GM15510 (cell line): ENCODE data around the gene SCP2.
A peak's percentile ranks its signal among the peaks of the same experiment; 100 is the strongest.

Source experiments
- POLR2A ChIP-seq: IDR thresholded peaks from 3 replicates; pipeline ENCODE4 v1.6.1; 2011; ENCODE audit warnings: borderline replicate concordance; ENCODE audit not compliant: insufficient read length; ENCODE audit errors: extremely low read depth

The SCP2 gene, protein sequence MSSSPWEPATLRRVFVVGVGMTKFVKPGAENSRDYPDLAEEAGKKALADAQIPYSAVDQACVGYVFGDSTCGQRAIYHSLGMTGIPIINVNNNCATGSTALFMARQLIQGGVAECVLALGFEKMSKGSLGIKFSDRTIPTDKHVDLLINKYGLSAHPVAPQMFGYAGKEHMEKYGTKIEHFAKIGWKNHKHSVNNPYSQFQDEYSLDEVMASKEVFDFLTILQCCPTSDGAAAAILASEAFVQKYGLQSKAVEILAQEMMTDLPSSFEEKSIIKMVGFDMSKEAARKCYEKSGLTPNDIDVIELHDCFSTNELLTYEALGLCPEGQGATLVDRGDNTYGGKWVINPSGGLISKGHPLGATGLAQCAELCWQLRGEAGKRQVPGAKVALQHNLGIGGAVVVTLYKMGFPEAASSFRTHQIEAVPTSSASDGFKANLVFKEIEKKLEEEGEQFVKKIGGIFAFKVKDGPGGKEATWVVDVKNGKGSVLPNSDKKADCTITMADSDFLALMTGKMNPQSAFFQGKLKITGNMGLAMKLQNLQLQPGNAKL

GRCh38 chr1:52927212-52928014, at the start of gene SCP2:
TSS of gene SCP2 (plus strand) at chr1:52927276. CDS start at chr1:52927397, 121 bp downstream.
- TF ChIP-seq POLR2A, result peak; percentile 68

GRCh38 chr1:52877554-52877953, 49.5 kb upstream of the SCP2 start:
- no peak for TF ChIP-seq POLR2A

DNA sequence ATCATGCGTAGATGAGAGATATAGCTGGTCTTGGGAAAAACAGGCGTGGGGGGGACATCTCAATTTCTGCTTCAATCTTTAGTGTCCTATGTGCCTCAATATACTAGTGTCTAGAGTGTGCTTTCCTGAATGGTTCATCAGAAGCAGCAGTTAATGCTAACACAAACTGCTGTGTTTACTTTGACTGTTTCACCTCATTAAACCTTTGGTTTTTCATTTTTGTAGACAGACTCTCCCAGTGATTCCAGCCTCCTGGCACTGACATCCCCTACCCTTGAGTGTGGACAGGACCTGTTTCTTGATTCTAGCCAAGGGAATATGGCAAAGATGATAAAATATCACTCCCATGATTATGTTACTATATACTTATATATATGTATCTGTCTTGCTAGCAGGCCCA, 46.9 kb upstream of the SCP2 start:
- TF ChIP-seq POLR2A, result no peak

DNA sequence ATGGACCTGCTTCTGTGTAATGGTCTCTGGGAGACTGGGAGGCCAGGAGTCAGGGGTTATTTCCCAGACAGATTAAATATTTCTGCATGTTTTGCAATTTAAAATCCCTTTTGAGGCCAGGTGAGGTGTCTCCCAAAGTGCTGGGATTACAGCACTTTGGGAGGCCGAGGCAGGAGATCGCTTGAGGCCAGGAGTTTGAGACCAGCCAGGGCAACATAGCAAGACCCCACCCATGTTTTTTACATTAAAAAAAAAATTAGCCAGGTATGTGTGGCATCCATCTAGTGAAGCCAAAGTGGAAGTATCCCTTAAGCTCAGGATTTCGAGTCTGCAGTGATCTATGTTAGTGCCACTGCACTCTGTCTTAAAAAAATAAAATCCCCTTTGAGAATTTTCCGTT, 39.6 kb upstream of the SCP2 start:
- TF ChIP-seq POLR2A, result no peak

DNA sequence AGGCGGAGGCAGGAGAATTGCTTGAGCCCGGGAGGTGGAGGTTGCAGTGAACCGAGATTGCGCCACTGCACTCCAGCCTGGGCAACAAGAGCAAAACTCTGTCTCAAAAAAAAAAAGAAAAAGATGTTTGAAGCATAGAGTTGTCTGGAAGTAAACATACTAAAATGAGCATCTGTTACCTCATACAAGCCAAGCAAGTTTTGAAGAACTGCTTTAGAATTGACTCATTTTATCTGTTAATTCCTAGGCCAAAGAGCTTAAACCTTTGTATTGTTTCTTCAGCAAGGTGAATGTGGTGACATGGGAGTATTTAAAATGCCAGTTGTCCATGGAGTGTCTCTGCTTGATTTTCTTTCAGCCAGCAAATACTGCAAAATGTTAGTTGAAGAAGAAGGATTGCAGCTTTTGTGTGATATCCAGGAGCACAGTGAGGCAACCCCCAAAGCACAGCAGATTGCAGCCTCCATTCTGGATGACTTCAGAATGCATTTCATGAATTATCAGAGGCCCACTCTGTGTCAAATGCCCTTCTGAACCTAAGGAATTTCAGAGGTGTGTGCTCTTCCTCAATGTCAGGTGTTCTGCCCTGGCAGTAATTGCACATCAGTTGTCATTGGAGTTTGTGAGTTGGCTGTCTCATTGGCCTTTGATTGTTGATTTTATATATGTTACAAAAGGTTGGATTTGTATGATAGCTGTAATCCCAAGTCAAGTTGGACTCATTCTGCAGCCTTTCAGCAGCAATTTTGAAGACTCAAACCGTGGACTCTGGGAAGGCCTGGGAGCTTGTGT, 34.5 kb upstream of the SCP2 start:
- no peak for TF ChIP-seq POLR2A

DNA sequence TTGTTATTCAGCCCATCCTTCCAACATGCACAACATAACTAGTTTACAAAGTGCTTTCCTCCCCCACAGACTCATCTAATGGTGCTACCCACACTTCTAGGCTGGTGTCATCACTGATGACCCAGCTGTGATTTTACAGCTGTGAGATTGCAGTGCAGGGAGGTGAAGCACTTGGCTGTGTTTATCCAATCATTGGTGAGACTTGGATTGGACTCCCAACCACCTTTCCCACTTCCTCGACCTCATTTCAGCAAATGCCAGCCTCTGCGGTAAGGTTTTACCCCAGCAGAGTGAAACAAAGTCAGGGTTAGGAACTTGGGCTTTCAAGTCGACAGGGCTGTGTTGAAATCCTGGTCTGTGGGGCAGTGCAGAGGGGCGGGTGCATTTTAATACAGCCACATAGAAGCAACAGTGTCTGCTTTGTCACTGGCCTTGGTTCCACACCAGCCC, 27.6 kb upstream of the SCP2 start:
- no peak for TF ChIP-seq POLR2A

DNA sequence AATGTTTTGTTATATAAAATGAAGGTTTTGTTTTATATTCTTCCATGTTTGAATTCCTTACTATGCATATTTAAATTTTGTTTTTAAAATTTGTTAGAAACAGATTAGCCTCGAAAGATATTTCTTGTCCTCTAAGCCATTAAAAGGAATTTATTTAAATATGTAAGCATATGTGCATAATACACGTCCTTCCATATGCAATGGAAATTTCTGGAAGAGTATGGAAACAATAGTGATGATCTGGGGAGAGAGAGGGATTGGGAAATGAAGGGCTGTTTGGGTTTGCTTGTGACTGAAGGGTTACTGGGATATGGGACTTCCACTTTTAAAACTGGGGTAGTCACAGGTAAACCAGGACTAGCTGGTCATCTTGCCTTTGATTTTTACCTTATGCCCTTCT, 26.7 kb upstream of the SCP2 start:
- TF ChIP-seq POLR2A, result no peak

GRCh38 chr1:52901384-52901783, 25.7 kb upstream of the SCP2 start:
- TF ChIP-seq POLR2A, result no peak

DNA sequence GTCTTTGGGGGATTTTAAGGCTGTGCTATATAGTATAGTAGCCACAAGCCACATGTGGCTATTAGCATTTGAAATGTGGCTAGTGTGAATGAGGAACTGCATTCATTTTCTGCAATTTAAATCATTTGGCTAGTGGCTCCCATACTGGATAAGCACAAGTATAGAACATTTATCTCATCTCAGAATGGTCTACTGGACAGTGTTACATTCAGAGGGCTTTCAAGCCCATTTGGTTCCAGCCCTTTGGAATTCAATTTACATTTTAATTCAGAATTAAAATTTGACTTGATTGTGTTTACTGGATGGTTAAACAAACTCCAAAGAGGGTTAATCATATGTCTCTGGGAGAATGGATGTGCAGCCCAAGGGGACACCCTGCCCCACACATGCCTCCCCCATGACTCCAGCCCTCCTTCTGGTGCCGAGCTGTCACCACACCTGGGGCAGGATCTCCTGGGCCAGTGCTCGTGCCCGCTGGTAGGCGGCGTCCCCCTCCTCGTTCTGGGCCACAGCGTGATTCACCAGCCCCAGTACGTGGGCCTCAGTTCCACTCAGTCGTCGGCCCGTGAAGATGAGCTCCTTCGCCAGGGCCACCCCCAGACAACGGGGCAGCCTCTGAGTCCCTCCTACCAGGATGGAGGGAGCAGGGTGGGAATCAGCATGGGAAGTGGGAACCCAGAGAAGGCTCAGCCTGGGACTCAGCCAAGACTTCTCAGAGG, 22.7 kb upstream of the SCP2 start:
- no peak for TF ChIP-seq POLR2A

GRCh38 chr1:52904927-52905698, 22.0 kb upstream of the SCP2 start:
- no peak for TF ChIP-seq POLR2A

GRCh38 chr1:52906135-52906603, 20.9 kb upstream of the SCP2 start:
- TF ChIP-seq POLR2A, result no peak

- no peak for TF ChIP-seq POLR2A
These were observed 19.8 kb upstream of the SCP2 start for GRCh38 chr1:52907068-52907811.

- TF ChIP-seq POLR2A, result no peak
These were observed 19.3 kb upstream of the SCP2 start for GRCh38 chr1:52907812-52908153.
